ENCODE results near the gene MYF5.

The MYF5 gene

DNA sequence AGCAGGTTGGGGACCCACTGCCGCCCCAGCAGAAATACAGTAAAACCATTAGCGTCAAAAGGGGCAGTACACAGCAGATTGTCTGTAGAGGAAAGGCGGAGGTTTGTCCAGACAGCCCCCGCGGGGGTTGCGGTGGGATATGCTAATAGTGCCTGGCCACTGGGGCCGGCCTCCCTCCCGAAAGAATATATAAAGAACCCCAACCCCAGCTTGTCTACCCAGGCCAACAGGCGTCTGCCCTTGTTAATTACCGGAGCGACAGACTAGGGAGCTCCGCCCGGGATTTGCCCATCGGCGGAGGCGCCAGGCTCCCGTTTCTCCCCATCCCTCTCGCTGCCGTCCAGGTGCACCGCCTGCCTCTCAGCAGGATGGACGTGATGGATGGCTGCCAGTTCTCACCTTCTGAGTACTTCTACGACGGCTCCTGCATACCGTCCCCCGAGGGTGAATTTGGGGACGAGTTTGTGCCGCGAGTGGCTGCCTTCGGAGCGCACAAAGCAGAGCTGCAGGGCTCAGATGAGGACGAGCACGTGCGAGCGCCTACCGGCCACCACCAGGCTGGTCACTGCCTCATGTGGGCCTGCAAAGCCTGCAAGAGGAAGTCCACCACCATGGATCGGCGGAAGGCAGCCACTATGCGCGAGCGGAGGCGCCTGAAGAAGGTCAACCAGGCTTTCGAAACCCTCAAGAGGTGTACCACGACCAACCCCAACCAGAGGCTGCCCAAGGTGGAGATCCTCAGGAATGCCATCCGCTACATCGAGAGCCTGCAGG is at the start of gene MYF5:
TSS of gene MYF5 (plus strand) at position 217 of the 774 bp plus-strand sequence. CDS start at position 369, 152 bp downstream.
- DNase-seq (ENCODE audit: low read depth): no peak

DNA sequence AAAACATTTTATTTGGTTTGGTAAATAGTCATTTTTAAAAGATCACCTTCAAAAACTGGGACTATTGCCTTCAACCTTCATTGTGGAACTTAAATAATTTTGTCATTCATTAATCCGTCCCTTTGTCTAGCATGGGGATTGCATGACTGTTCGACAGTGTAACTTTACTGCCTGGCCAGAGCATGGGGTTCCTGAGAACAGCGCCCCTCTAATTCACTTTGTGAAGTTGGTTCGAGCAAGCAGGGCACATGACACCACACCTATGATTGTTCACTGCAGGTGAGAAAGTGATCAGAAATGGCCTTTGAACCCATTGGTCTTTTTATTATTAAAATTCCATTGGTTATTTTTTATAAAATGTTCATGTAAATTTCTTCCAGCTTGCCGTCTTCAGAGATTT is 46.5 kb upstream of the MYF5 start:
- no peak for DNase-seq (ENCODE audit: low read depth)

DNA sequence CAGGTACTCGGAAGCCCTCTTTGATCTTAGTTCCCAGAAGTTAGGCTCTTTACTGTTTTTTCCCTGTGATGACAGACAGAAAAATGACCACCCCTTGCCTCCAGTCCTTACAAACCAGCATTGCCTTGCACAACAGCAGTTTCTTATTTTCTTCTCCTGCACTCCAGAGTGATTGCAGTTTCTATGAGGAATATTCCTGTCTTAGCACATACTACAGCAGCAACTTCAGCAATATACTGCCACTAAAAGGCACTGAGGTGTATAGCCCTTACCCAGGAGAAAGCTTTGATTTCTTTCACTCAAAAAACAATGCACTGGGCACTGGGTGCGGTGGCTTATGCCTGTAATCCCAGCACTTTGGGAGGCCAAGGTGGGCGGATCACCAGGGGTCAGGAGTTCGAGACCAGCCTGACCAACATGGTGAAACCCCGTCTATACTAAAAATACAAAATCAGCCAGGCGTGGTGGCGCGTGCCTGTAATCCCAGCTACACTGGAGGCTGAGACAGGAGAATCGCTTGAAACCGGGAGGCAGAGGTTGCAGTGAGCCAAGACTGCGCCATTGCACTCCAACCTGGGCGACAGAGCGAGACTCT is 40.6 kb upstream of the MYF5 start:
- DNase-seq (ENCODE audit: low read depth): peak; percentile 12

DNA sequence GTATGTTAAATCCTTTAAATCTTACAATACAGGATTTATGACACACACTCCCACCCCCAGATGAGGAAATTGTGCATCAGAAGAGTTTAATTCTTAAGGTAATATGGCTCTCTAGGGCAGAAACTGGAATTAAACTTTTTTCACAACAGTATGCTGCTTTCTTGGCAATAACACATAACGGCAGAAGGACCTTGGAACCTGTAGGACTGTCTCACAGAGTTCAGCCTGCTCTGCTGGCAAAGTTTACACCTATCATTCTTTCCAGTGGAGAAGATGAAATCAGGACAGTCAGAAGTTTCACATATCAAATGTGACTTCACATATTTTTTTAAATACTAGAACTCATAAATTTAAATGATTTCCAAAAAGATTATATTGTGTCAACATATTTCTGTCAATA is 39.9 kb upstream of the MYF5 start:
- DNase-seq (ENCODE audit: low read depth): no peak

DNA sequence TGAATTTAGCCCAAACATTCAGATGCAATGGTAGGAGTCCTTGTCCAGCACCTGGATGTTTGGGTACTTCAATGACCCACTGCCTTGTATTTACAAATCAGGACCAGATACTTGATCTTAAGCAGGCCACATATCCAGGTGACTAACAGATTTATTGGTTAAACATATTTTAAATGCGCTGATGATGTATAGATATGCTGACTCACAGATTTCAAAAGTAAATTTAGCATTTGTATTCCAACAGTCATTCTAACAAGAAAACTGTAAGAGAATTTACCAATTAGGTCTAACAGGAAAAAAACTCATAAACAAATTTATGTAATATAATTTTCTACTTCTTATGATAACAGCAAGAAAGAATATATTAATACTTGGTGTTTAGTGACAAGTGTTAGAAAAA is 38.7 kb upstream of the MYF5 start:
- DNase-seq (ENCODE audit: low read depth): no peak

DNA sequence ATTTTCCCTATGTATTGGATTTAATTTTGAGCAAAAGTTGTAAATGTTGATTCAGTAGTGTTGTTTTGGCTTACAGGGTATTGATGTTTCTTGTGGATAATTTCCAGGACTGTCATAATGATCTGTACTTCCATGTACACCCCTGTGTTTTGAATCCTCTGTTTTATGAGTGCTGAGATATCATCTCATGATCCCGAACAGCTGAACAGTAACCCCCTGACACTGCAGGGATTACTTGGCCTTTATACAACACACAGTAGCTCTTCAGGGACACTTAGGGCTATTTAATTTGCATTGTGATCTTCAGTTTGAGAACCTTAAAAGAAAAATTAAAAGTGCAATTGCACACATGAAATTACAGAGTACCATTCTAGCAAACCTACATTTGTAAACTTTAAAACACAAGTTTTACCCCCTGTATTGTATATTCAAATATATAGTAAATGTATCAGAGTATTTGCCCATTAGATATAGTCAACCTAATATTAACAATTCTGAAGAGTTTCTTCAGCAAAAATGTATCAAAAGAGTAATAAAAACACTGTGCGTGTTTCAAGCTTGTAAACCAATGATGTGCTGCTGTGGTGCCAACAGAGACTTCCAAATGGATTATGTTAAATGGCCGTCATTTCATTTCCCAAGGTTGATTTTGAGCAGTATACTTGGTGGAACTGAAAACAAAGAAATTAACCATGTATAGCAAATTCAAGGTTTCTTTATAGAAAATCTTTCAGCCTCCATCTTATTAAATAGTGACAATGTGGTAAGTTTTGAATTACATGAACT is 37.2 kb upstream of the MYF5 start:
- no peak for DNase-seq (ENCODE audit: low read depth)

DNA sequence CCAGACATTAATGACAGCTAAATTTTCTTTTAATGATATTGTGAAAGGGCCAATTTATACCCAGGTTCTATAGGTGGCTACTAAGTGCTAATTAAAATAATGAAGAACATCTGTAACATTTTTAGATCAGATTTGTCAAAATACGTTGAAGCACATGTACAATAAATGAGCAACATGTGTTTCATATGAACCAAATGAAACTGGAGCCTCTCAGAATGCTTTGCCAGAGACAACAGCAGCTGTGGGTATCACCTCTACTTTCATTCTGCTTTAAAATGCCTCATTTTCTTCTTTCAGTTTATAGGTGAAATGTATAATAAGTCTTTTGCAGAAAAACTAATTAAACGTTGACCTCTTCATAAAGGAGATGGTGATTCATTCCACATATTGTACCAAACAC is 35.4 kb upstream of the MYF5 start:
- peak; percentile 3 for DNase-seq (ENCODE audit: low read depth)

DNA sequence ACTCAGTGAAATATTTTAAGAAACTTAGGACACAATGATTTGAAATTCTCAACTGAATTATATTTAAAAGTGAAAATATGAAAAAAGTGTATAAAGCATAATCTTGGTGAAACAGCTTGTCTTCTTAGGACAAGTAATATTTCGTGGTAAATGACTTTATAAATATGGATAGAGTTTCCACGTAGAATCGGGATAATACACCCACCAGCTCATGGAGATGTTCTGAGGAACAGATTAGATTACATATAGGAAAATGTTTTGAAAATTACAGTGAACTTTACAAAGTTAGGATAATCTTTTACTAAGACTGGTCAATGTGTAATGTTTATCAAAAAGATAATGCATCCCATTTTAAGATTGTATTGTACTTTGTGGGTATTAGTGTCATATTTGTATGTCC is 34.9 kb upstream of the MYF5 start:
- no peak for DNase-seq (ENCODE audit: low read depth)

DNA sequence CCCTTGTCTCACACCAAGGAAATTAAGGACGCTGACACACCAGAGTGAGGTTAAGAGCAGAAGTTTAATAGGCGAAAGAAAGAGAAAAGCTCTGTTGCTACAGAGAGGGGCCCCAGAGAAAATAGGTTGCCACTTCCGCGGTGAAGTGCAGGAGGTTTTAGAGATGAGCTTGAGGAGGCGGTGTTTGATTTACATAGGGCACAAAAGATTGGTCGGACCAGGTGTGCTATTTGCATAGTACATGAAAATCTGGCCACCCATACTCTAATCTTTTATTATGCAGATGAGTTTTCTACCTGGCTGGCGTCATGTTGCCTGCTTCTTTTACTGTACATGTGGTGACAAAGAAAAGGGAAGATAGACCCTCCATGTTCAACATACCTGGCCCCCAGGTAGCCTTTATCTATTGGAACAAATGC is 32.6 kb upstream of the MYF5 start:
- DNase-seq (ENCODE audit: low read depth): no peak

DNA sequence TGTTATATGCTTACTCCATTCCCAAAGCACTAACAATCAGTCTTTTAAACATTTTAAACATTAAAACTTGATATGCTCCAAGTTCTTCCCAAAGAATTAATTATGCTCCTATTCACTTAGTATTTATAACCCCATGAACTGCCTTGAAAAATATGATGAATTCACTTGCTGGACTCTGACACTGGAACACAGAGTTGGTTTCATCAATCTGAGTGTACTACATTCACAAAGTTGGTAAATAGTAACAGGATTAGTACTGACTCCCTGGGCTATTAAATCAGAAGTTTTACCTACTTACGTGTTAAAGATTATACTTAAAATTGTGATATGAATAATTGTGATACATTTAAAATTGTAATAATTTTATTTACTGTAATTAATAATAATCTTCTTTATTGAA is 26.6 kb upstream of the MYF5 start:
- DNase-seq (ENCODE audit: low read depth): no peak

DNA sequence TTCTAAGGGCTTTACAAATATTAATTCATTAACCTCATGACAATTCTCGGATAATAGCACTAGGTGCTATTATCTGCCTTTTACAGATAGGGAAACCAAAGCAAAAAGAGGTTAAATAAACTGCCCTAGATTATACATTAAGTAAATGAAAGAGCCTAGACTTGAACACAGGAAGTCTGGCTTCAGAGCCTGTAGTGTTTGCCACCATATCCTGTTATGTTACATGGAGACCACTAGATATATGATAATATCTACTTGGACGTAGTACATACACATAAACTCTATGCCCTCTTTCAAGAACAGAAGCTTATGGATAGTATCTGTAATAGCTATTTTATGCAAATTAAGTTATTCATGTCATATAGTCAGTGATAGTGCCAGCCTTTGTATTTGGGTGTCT is 26.2 kb upstream of the MYF5 start:
- no peak for DNase-seq (ENCODE audit: low read depth)

DNA sequence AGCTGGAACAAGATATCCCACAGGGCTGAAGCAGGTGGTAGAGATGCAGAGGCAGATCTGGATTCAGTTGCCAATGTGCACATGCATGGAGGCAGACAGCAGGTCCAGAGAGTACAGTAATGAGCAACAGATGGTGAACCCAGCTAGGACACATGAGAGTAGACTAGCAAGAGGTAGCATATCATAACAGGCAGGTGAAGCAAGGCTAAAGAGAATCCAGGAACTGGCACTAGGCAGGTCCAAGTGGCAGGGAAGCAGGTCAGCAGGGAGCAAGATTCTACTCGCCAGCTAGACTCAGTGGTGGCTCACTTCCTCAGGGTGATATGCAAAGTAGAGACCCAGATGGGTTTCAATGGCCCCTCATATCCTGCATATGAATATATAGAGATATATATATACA is 24.6 kb upstream of the MYF5 start:
- no peak for DNase-seq (ENCODE audit: low read depth)

DNA sequence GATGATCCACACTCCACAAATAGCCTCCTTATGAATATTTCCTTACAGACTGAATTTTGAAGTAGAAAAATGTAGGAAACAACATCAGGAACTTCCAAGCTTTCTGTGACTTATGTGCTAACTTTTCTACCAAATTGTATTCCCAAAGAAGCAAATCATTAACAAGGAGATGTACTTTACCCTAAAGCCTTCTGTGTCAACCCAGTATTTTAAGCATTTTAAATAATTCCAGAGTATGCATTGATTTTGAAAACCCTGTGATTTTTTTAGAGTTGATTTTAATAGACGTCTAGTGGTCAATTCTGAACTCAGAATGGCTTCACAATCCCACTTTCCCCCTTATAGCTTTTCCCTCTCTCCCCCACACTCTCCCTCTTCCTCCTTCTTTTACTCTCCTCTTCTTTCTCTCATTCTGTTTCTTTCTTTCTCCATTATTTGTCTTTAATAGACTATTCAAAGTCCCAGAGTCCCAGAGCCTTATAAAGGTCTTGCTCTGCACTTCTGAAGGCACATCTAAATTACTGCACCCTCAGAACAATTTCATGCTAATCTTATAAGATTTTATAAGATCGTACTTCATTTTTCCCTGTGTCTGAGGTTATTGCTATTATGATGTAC is 19.3 kb upstream of the MYF5 start:
- no peak for DNase-seq (ENCODE audit: low read depth)

DNA sequence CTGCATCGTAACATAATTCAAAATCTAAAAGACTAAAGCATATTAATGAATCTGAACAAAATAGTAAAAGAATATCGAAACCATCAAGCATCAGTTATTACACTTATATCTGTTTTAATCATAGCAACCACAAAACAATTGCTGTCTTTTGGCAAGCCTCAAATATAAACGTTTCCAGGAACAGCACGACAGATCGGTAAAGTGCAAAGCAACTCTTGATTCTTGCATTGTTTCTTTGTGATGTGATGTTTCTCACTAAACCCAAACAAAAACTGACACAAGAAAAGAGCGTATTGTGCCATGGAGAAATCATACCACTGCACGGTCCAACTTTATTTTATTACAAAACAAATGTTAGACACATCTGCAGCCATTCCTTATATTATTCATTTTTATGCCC is 18.5 kb upstream of the MYF5 start:
- DNase-seq (ENCODE audit: low read depth): no peak

DNA sequence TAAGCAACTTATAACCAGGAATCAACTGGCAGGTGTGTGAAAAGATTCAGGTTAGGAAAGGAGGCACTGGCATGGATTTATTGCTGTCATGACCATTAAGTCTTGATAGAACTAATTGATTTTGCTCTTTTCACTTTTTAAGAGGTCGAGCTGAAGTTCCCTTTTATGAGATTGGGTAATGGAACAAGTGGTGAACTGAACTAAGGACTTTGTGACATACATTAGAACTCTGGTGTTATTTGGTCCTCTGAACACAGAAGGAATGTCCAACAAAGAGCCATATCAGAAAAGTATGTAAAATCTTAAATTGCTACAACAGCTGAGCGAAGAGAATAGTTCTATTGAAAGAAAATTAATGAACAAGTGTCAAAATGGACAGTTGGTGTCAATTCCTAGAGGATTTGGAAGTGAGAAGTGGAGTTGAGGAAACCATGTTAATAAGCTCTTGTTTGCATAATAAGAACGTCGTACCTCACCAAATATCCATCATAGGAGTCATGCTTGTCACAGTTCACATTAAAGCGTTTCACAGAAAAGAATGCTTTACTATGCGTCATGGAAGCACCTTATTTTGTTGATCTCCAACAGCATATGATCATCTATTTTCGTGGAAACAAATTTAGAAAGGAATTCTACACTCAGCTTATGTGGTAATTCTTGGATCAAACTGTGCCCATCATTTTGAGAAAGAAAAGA is 17.7 kb upstream of the MYF5 start:
- no peak for DNase-seq (ENCODE audit: low read depth)

DNA sequence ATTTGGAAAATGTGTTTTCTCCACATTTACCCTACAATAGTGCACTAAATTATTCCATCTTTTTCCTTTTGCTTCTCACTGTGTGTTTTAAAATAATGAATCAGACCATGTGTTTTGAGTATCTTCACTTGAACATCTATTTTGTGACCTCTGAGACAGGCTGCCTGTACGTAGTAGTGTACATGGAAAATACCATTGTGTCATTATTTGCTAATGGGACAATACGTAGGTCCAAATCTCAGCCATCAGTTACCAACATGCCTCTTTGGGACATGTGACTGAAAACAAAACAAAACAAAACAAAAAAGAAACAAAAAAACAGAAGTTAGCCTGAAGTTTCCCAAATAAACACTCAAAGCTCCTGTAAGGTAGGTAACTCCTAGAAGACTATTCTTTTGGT is 16.4 kb upstream of the MYF5 start:
- DNase-seq (ENCODE audit: low read depth): no peak

DNA sequence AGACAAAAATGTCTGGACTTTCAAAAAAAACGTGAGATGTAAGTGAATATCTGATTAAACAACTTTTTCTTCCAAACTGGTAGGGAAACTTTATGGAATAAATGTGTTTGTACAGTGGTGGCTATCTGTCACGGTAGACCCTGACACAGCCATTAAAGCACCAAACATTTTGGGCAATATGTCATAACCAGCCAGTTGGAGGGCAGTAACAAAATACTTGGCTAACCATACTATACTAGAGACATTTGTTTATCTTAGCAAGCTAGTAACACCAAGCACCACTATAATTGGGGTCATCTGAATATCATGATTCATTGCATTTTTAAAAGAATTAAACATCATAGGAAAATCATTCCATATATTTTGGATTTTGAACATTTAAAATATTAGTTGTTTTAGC is 15.3 kb upstream of the MYF5 start:
- DNase-seq (ENCODE audit: low read depth): peak; percentile 64

DNA sequence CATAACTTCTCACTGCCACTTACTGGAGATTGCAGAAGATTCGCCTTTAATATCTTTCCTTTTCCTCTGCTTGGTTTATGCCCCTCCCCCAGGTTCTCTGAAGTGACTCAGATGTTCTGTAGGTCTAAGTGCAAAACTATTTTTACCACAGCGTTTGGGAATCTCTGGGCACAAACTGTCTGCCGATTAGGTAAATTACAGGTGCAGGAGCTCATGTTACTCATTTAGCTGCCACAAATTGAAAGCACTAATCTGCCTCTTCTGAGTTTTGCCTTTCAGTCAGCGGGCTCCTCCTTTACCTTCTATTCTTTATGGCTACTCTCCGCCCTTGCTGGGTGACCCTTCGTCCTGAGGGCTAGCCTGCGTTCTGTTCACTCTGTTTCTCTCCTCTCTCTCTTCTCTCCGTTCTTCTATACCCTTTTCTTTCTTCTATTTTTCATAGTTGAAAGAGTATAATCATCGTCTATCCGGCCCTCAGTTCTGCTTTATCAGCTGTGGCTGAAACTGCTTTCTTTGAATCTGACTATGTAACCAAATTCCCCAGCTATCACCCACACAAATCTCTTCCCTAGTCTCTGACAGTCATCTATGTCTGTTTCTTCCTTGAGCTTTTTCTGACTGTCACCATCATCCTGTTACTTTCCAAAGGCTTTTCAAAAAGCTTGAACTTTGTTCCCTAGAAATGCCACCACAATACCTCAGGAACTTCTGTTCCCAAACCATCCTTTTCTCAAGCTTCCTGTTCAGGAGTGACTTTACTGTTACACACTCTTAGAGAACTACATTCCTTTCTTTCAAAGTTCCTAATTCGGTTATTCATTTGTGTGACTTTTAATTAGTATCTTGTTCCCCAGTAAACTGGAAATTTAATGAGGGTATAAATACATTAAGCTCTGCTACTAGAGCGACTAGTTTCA is 13.6 kb upstream of the MYF5 start:
- peak; percentile 79 for DNase-seq (ENCODE audit: low read depth)

DNA sequence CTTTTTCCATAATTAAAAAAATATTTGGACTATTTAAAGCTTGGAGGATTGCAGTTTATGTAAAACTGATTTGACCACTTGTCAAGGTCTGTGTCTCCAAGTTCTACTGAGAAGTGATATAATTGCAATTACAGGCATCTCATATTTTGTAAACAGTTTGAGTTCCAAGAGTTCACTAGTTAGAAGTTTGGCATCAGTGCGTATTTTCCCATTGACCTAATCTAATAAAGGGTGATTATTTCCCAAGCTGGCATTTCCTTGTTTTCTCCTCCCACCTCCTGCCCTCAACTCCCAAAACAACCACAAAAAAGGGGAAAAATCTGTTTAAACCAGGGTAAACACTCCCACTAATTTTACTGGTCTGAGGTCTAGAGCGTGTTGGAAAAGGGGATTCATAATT is 12.3 kb upstream of the MYF5 start:
- no peak for DNase-seq (ENCODE audit: low read depth)

DNA sequence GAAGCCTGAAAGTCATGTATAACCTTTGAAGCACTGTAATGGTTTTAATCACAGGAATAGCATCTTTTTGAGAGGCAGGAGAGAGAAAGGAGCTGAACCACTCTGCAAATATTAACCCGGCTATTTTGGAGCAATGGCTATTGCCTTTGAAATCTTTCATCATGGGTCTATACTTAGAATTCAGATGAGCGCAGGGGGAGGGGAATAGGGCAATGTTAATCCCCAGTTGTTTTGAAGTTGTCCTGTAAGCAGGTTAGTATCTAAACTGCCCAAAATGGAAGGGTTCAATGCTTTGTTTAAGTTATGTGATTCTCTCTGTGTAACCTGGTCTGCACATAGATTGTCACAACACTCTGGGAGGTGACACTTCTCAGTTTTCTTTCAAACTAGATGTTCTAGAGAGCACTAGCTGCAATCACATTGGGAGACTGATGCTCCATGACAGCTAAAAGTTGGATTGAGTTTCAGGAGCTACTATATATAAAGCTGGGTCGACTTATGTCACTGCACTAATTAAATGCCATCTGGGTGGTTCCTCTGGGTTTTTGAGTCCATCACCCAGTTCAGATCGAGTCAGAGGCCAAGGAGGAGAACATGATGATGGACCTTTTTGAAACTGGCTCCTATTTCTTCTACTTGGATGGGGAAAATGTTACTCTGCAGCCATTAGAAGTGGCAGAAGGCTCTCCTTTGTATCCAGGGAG is 9.4 kb upstream of the MYF5 start, which contains the start of gene MYF6:
TSS of gene MYF6 (plus strand) at position 509 of the 704 bp plus-strand sequence. CDS start at position 595, 86 bp downstream.
- no peak for DNase-seq (ENCODE audit: low read depth)
